HuH-7 (cell line): Measurements from ENCODE around the gene RPRML.
"Not testable (repeated sequence)": the region's sequence is repeated elsewhere in the genome, so short reads cannot be mapped to it uniquely, and the experiment has no call there.

Experiments
- DNase-seq: peaks from one replicate; pipeline ENCODE4 v3.0.0; 2011; ENCODE audit warnings: low spot score

The RPRML gene

DNA sequence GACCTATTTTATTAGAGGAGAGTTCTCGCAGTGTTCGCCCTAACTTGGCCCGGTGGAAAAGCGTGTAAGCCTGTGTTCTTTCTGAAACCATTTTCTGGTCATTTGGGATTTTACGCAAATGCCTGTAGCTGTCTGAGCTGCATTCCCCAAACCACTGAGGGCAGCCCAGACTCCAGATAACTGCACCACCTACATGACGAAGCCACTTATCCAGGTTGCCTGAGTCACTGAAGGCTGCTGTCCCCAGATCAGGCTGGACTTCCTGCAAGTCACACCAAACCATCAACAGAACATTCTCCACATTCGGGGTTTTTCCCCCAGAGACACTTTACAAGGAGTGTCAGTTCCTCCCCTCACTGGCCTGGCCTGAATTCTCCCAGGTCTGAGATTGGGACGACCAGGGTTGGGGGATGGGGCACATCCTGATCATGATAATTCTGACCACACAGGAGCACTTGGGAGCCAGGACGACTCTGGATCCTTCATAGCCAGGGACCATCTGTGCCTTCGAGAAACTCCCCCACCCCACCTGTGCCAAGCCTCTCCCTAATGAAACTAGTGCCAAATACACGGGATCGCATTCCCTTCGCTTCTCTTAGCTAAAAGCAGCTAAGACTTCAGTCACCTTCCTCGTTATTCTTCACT, 2.3 kb downstream of the RPRML start:
- DNase-seq, result no peak

DNA sequence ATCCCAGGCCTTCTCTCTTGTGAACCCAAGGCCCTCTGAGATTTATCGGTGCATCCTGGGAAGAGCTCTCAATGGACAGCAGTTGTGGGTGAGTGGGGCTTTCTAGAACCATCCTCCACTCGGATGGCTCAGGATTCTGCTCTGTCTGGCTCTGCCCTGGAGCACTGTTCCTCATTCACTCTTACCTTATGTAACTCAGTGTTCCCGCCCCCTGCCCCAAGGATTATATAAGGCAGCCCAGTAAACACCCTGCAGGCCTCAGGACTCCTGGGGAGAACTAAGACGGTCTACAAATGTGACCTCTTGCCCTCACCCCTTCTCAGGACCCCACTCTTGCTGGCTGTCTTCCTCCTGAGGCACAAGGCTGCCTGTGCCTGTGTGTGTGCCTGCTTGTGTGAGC, 3.8 kb downstream of the RPRML start:
- no peak for DNase-seq

DNA sequence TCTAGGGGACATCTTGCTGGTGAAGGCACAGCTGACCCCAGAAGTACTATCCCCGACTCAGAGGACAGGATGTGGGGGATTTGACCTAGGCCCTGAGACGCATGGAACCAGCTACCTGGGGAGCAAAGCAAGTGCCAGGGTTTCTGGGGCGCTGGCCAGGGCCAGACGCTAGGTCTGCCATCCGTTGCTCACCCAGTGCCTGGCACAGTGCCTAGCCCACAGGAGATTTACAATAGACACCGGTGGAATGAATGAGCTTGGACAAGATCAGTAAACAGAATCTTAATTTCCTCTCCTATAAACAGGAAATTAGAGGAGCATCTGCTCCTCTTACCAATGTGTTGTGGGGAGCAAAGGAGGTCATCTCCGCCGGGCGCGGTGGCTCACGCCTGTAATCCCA, 5.0 kb downstream of the RPRML start:
- DNase-seq, result no peak

DNA sequence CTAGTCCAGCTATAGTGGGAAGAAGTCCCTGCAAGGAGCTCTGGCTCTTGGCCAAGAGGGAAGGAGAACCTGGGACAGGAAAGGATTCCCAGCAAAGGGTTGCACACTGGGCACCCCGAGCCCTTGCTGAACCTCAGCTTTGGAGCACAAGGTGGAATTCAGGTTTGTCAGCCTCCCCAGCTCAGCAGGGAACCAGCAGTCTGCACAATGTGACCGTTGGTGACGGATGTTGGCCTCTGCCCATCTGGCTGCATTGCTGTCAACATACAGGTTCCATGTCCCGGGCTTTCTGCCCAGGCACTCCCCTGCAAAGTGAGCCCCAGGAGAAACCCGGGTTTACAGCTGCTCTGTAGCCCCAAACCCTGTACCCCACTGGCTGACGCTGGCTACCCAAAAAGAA, 6.7 kb downstream of the RPRML start:
- DNase-seq, result no peak

DNA sequence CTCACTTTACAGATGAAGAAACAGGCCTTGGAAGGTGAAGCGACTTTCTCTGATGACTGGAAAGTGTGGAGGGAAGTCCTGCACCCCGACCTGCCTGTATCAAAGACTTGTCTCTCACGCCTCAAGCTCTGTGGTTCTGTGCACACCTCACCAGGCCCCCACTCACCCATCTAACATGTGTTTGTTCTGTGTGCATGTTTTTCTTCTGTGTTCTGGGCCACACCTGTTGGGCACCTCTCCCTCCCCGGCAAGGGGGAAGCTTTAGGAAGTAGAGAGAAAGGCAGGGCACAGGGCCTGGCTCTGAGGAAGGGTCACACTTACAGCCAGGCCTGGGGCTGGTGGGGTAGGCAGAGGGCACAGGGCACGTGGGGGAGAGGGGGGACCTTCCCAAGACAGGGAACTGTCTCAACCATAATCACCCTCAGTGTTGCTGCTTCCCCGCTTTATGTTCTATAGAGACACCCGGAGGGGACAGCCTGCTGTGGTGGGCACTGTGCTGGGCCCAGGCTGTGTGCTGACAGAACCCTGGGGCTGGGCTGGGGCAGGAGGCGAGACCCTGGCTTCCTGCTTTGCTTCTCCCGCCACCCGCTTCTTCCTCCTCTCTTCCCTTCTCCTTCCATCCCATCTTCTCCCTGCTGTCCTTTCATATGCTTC, 7.3 kb downstream of the RPRML start:
- DNase-seq, result no peak

DNA sequence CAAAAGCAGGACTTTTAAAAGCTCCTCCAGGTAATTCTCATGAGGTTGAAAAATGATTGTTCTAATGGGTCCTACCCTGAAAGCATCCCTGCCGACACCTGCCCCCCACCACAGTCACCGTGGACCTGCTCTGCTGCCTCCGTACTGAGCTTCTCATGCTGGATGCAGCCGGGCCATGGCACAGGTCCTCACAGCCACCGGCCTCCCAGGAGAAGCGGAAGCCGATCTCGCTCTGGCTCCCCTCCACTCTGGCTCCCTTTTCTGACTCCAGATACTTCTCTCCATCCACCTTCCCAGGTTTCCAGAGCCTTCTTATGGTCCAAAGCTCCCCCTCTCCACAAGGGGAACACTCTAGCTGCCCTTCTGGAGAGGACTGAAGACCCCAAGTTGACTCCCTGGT, 10.2 kb downstream of the RPRML start:
- DNase-seq, result no peak

DNA sequence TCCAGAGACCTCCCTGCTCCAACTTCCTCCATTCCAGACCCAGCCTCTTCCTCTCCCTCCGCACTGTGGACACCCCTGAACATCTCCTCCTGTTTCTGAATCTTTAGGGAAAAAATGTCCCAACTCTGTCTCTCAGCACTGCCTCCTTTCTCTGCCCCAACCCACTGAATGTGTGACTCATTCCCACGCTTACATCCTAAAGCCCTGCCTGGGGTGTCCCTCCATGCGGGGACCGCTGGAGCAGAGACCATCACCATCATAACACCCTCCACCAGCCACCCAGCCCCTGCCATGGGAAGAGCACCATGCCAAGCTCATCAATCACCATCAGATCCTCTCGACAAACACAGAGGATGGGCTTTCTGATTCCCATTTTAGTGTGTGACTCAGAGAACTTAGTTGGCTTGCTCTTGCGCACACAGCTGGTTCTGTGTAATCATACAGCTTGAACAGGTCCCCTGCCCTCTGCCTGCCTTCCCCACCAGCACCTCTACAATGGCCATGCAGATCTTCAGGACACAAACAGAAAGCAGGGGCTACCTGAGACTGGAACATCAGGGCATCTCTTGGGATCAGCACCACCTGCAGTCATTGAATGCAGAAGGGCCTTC, 10.7 kb downstream of the RPRML start:
- DNase-seq, result no peak

DNA sequence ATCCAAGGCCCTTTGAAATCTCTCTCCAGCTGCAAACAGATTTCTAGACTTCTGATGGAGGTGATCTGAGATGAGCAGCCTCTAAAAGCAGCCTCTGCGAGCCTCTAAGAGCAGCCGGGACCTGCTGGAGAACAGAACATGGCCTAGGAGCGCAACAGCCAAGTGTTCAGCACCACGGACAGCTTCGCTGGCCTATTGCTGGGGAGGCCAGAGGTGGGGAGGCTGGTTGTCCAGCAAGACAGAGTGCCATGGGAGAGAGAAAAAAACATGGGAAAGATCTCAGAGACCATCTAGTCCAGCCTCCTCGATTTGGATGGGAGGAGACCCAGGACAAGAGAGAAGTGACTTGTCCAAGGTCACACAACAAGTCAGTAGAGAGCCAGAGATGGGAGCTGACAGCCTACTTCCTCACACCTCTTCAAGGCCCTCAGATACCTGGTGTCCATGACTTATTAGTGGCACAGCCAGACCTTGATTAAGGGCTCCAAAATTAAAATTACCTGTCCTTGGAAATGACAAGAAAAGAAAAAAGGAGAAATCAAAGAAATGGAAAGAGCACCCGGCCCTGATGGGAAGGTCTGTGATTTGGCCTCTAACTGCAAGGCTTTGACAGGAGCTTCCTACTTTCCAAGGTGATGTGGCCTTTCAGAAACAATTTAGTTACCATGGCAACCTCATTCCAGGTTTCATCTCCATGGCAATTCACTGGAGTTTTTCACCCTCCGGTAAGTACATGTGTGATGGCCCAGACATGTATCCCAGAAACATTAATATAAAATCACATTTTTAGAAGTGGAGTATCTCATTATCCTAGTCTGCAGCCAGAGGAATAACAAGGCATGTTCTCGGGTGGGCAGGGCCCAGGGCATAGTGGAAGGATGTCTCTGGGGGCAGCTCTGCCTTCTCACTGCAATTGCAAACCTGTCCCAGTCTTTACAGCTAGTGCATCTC, 14.5 kb downstream of the RPRML start:
- DNase-seq, result no peak

DNA sequence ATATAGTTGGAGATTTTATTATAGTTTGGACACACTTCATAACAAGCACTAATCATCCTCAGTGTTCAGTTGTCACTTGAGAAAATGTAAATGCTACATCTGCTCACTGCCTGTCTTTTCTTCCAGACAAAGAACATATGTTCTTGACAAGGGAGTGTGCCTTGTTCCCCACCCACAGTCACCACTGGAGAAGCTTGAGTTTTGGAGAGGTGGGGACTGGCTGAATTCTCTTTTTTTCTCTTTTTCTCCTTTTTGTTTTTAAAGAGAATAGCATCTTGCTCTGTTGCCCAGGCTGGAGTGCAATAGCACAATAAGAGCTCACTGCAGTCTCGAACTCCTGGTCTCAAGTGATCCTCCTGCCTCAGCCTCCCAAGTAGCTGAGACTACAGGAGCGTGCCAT, 15.5 kb downstream of the RPRML start:
- no peak for DNase-seq

DNA sequence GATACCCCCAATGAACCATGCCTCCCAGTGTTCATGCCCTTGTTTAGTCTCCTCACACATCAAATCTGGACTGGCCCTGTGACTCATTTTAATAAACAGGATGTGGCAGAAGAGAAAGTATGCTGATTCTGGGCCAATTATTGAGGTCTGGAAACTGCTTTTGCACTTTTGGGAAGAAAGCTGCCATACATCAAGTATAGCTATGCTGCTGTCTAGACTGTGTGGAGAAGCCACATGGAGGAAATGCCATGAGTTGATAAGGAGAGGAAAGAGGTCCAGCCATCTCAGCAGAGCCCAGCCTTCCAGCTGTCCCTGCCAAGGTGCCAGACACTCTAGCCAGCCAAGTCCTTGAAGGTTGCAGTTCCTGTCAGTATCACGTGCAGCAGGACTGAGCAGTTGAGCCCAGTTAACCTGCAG, 16.7 kb downstream of the RPRML start:
- no peak for DNase-seq

DNA sequence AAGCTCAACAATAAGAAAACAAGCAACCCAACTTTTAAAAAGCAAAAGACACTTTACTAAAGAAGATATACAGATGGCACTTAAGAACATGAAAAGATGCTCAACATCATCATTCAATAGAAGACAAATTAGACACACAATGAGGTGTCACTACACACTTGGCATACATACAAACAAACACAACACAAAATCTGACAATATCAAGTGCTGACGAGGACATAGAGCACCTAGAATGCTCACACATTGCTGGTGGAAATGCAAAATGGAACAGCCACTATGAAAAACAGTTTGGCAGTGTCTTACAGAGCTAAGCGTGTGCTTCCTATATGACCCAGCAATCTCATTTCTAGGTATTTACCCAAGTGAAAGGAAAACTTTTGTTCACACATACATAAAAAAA, 18.9 kb downstream of the RPRML start:
- no peak for DNase-seq

DNA sequence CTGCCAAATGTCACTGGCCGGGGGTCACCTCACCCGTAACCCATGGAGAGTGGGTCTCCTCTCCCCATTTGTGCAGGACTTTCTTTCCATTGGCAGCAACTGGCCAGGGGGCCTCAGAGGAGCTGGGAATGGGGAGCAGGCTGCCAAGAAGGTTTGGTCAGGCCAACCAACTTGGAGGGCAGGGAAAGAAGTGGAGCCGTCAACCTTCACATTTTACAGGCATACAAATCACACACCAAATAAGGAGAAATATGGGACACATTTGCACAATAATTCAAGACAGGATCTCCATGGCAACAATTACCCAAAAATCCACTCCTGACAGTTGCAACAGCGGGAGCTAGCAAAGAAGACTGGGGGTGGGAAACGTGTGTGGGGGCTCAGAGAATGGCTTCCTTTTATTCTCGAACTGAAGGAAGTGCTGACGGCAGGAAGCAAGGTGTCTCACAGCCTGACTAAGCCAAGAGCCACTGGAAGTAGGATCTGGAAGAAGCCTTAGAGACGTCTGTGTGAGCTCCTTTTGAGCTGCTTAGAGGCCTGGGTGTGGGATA, 20.9 kb downstream of the RPRML start:
- no peak for DNase-seq

DNA sequence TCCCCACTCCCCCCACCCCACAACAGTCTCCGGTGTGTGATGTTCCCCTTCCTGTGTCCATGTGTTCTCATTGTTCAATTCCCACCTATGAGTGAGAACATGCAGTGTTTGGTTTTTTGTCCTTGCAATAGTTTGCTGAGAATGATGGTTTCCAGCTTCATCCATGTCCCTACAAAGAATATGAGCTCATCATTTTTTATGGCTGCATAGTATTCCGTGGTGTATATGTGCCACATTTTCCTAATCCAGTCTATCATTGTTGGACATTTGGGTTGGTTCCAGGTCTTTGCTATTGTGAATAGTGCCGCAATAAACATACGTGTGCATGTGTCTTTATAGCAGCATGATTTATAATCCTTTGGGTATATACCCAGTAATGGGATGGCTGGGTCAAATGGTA, 25.9 kb downstream of the RPRML start:
- DNase-seq, result not testable (repeated sequence)

DNA sequence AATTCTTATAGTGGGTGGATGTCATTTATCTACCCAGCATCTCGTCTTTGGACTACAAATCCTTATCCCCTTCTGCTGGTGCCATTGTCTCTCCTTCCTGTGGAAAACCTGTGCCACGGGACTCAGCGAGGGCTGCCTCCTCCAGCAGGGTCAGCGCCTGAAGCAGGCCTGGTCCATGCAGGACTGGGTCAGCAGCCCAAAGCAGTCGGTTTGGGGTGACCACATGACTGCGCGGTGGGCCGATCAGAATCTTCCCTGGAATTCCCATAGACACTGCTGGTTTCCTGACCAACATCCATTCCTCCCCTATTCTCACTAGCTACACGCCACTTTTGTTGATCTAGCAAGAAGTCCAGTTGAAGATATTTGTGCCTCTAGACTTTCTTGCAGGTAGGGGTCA, 26.9 kb downstream of the RPRML start:
- DNase-seq, result no peak

DNA sequence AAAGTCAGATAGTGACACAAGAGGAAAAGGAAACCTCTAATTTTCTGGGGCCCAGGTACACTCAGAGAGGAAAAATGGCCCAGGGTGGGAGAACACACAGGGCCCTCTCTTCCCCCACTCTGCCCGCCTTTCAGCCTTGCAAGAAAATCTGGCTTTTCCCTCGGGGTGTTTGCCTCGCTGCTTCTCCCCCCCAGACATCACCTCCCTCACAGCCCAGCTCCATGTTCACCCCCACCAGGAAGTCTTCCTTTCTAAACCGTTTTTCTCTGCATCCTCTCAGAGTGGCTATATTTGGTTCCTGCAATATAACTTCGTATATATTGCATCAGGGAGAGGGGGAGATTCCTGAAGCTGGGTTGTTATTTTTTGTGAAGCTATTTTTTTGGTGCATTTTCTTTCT, 27.3 kb downstream of the RPRML start:
- no peak for DNase-seq

DNA sequence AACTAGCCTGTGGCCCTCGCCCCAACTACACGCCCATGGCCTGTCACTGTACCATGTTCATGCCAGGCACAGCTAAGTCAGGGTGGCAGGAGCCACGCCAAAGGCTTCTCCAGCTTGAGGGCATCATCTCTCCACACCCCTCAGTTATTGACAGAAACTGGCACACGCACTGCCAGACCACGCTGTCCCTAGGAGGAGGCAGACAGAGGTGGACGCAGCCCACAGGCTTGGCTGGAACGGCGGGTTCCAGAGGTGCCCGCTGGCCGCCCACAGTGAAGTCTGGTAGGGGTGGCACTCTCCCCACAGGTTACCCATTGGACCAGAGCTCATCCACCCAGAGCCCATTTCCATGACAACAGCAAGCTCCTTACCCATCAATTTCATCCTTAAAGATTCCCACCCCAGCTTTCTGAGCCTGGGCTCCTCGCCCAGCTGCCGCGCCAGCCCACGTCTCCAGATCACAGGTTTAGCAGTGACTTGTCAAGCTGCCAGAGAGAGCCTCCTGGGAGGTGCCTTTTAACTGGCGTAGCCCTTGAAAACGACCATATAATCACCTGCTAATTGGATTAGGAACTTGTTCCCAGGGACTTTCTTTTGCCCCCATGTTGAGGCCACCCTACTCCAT, 27.9 kb downstream of the RPRML start:
- no peak for DNase-seq

DNA sequence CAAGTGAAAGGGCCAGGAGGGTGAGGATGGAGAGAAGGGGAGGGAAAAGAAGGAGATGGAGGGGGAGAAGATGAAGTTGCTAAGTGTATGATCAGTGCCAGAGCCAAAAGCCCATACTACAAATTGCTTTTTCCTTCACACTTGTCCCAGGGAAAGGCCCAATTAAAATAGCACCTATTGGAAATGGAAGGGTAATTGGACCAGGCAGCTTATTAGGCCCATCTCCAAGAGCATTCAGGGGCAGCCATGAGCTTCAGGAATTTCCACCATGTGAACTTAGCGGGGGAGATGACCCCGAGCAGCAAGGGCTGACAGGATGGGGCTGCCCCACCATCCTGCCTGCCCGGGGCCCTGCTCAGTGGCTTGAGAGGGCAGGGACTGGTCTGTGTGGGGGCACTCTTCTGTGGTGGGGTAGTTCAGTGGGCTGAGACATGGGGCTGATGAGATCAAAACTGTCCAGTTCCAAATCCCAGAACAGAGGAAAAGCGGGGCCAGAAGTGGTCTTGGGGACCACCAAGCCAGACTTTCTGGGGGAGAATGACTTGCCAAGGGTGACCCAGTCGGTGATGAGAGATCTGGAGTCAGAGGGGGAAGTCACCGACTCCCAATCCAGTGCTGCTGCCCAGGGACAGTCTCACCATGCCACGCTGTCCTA, 28.6 kb downstream of the RPRML start:
- no peak for DNase-seq

DNA sequence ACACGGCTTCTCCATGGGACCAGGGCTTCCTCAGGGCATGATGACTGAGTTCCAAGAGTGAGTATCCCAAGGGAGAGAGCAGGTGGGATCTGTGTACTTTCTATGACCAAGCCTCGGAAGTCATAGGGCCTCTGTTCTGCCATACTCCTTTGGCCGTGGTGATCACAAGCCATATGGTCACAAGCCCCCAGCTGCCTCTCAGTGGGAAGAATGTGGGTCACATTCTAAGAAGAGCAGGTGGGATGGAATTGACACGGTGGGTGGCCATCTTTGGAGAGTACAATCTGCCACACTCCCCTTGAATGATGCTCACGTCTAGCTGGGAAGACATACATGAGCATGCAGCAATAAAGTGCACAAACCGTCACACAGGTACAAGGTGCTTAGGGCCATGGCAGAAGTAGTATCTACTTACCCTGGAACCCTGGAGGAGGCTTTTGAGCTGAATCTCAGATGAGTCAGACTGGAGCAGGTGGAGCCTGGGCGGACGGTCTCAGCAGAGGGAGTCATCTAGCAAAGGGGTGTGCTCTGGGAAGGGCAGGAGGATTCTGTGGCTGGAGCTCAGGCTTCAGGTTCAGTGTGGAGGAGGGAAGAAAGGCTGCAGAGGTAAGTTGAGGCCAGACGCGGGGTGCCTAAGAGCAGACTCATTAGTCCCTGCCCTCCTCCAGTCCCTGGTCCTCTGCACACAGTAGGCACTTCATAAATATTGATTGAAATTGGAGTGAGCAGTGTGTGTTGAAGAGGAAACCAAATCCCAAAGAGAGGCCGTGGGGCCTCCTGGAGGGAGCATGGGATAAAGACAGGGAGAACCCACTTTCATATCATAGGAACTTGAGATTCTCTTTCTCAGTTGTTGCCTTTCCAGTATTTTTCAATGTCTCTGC, 29.5 kb downstream of the RPRML start:
- no peak for DNase-seq

DNA sequence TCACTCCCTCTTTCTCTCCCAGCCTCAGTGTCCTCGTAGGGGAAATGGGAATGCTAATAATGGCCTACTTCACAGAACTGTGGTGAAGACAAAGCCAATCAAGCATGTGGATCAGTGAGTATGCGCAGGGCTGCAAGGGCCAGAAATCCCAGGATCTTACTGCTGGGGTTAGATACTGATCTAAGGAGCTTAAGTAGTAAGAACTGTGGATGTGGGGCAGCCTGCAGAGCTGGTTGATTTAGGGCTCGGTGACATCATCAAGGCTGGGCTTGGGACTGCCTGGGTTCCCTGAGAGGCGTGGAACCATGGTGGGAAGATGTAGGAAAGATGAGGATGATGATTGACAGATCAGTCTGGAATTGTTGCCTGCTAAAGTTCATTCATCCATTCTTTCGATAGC, 30.5 kb downstream of the RPRML start:
- no peak for DNase-seq

DNA sequence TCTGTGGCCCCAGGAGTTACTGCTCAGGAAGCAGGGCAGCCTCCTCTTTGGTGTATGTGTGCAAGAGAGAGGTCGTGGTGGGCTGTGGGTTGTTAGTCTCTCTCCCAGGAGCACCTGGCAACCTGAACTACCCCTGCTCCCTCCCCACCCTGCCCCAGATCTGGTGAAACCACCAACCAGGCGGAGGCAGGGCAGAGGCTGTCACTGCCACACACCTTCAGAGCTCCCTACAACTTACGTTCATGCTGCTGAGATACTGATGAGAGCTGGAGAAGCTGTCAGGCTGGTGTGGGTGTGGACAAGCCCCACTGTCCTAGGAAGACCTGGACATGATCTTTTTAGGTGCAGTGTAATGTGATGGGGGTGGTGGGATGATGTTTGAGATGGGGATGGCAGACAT, 31.8 kb downstream of the RPRML start:
- no peak for DNase-seq
